Measurements from ENCODE around the gene BTNL8. TPM values are rescaled to one million over a fixed set of nuclear protein-coding genes. Genes with fewer than 3 reads are reported as not detected.

Gene BTNL8
- polyA plus RNA-seq, 3 donors = 0.13 to 0.50 (median 0.13) TPM

DNA sequence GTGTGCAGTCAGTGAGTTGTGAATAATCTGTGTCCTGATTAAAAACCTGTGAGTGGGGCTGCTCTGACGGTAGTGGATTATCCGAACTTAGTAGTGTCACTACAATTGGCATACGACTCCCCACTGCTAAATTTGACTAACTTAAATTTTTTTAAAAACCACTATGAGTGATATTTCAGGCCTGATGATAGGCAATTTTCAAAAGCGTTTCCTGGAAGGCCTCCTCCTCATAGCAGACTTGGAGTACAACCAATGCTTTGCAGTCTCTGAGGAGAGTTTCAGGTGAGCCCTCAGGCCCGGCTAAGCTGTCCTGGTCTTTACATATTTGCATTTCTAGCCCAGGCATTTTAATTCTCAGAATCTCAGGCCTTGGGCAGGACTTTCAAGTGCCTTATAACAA, 10.8 kb downstream of the BTNL8 start:
- Mint-ChIP-seq H3K4me3 (no peak overlapping the region), H3K27ac (peak overlapping the region in 2 of 7 donors; percentile 32 to 83), H3K27me3 (ENCODE audit: low read depth in 3 of 3) (peaks cover 0 to 7% (median 0%) of the 10 kb centered on the region in 3 donors), H3K36me3 (no peaks in the 10 kb centered on the region), H3K9me3 (peaks cover 3 to 10% (median 6%) of the 10 kb centered on the region in 7 donors), H3K4me1 (peaks cover 26% of the 10 kb centered on the region)
- WGBS (ENCODE audit: insufficient coverage) = no CpG with 5 or more reads among the region's 5 CpGs
- intact Hi-C loops (cut with micrococcal nuclease) = no loop called here
- Histone ChIP-seq H3K4me3 (replicated peaks in 1 of 3; ENCODE audit: low read depth in 2 of 3, low read length in 3 of 3) (no peak overlapping the region), H3K9ac (ENCODE audit: insufficient read depth, low read length, poor library complexity, severe bottlenecking) (no peak overlapping the region), H3K27me3 (ENCODE audit: control insufficient read depth in 2 of 2, insufficient read depth in 2 of 2, low read length in 2 of 2) (no peaks in the 10 kb centered on the region), H3K79me2 (ENCODE audit: insufficient read depth, low read length) (no peaks in the 10 kb centered on the region), H3K4me2 (replicated peaks; ENCODE audit: extremely low read depth, low read length, poor library complexity, severe bottlenecking) (no peak overlapping the region), H2AFZ (ENCODE audit: insufficient read depth, low read depth, low read length, poor library complexity, severe bottlenecking) (peak overlapping the region; percentile 30), H4K20me1 (ENCODE audit: insufficient read depth, low read length) (no peaks in the 10 kb centered on the region), H3K36me3 (replicated peaks in 1 of 2; ENCODE audit: control insufficient read depth in 1 of 2, insufficient read depth in 2 of 2, low read length in 2 of 2) (no peaks in the 10 kb centered on the region), H3K9me3 (replicated peaks in 1 of 2; ENCODE audit: control insufficient read depth in 1 of 2, insufficient read depth in 1 of 2, low read length in 2 of 2) (peaks cover 6 to 8% of the 10 kb centered on the region in 2 donors), H3K4me1 (ENCODE audit: control insufficient read depth in 1 of 2, insufficient read depth in 2 of 2, low read length in 2 of 2) (peaks cover 12 to 15% of the 10 kb centered on the region in 2 donors), H3K27ac (ENCODE audit: low read depth in 1 of 2, low read length in 2 of 2) (peak overlapping the region in 1 of 2 donors; percentile 14)
- TF ChIP-seq, protein P1, sequence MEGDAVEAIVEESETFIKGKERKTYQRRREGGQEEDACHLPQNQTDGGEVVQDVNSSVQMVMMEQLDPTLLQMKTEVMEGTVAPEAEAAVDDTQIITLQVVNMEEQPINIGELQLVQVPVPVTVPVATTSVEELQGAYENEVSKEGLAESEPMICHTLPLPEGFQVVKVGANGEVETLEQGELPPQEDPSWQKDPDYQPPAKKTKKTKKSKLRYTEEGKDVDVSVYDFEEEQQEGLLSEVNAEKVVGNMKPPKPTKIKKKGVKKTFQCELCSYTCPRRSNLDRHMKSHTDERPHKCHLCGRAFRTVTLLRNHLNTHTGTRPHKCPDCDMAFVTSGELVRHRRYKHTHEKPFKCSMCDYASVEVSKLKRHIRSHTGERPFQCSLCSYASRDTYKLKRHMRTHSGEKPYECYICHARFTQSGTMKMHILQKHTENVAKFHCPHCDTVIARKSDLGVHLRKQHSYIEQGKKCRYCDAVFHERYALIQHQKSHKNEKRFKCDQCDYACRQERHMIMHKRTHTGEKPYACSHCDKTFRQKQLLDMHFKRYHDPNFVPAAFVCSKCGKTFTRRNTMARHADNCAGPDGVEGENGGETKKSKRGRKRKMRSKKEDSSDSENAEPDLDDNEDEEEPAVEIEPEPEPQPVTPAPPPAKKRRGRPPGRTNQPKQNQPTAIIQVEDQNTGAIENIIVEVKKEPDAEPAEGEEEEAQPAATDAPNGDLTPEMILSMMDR (IDR thresholded peaks at IDR 0.05) = no peak
- no peak for DNase-seq

DNA sequence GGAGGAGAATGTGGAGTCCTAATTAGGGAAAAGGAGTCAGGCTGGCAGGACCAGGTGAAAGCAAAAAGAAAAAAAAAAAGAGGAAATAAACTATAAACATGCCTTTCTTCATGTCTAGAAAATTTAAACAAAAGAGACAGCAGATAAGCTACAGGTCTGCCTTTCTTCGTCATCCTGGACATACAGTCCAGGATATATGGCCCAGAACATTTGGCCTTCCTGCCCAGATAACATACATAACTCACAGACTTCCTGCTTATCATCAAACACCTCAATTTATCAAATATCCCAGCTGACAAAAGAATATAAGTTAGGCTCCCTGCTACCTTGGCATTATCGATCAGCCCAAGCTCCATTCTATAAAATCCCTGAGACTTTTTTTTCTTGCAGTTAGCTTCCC, 11.2 kb downstream of the BTNL8 start:
- intact Hi-C loops (cut with micrococcal nuclease) = no loop called here
- peaks cover 12 to 15% of the 10 kb centered on the region in 2 donors for H3K4me1 ChIP-seq (ENCODE audit: control insufficient read depth in 1 of 2, insufficient read depth in 2 of 2, low read length in 2 of 2)
- Mint-ChIP-seq H3K27ac (peak overlapping the region in 1 of 7 donors; percentile 83), H3K9me3 (peaks cover 5 to 12% (median 6%) of the 10 kb centered on the region in 7 donors), H3K36me3 (no peaks in the 10 kb centered on the region), H3K27me3 (ENCODE audit: low read depth in 3 of 3) (peaks cover 0 to 7% (median 0%) of the 10 kb centered on the region in 3 donors), H3K4me1 (peaks cover 26% of the 10 kb centered on the region), H3K4me3 (no peak overlapping the region)
- no peaks in the 10 kb centered on the region for H4K20me1 ChIP-seq (ENCODE audit: insufficient read depth, low read length)
- TF ChIP-seq, protein P1 (IDR thresholded peaks at IDR 0.05) = no peak
- WGBS (ENCODE audit: insufficient coverage) = 81% methylated on average over 2 of the region's 2 CpGs
- H3K79me2 ChIP-seq (ENCODE audit: insufficient read depth, low read length) = no peaks in the 10 kb centered on the region
- no peaks in the 10 kb centered on the region for H3K27me3 ChIP-seq (ENCODE audit: control insufficient read depth in 2 of 2, insufficient read depth in 2 of 2, low read length in 2 of 2)
- no peaks in the 10 kb centered on the region for H3K36me3 ChIP-seq (replicated peaks in 1 of 2; ENCODE audit: control insufficient read depth in 1 of 2, insufficient read depth in 2 of 2, low read length in 2 of 2)
- H3K9ac ChIP-seq (ENCODE audit: insufficient read depth, low read length, poor library complexity, severe bottlenecking) = no peak overlapping the region
- DNase-seq = no peak
- peaks cover 6 to 12% of the 10 kb centered on the region in 2 donors for H3K9me3 ChIP-seq (replicated peaks in 1 of 2; ENCODE audit: control insufficient read depth in 1 of 2, insufficient read depth in 1 of 2, low read length in 2 of 2)
- no peak overlapping the region for H3K4me2 ChIP-seq (replicated peaks; ENCODE audit: extremely low read depth, low read length, poor library complexity, severe bottlenecking)
- no peak overlapping the region for H3K4me3 ChIP-seq (replicated peaks in 1 of 3; ENCODE audit: low read depth in 2 of 3, low read length in 3 of 3)
- H3K27ac ChIP-seq (ENCODE audit: low read depth in 1 of 2, low read length in 2 of 2) = no peak overlapping the region
- H2AFZ ChIP-seq (ENCODE audit: insufficient read depth, low read depth, low read length, poor library complexity, severe bottlenecking) = peak overlapping the region; percentile 30
